HG03354 (cell line): Measurements from ENCODE around the gene PAM.
"Not testable (repeated sequence)": the region's sequence is repeated elsewhere in the genome, so short reads cannot be mapped to it uniquely, and the experiment has no call there.

ENCODE experiments used
- ATAC-seq: cut with Tn5 transposase; IDR thresholded peaks from one replicate; pipeline ENCODE4 v1.9.1; 2021; ENCODE audit warnings: mild to moderate bottlenecking; ENCODE audit not compliant: unreplicated experiment, poor library complexity, severe bottlenecking

The PAM gene

GRCh38 chr5:102965653-102966052 lies 210.5 kb downstream of the PAM start:
- no peak for ATAC-seq

- no peak for ATAC-seq
Observed at GRCh38 chr5:102969641-102970040, 214.5 kb downstream of the PAM start.

GRCh38 chr5:102971676-102972293 lies 216.7 kb downstream of the PAM start:
- ATAC-seq = peak; percentile 66

- no peak for ATAC-seq
Observed at GRCh38 chr5:102974177-102974576, 219.1 kb downstream of the PAM start.

GRCh38 chr5:102975045-102975444 lies 219.9 kb downstream of the PAM start:
- ATAC-seq = no peak

GRCh38 chr5:102975457-102976182 lies 220.5 kb downstream of the PAM start:
- ATAC-seq = no peak

- no peak for ATAC-seq
Observed at GRCh38 chr5:102981957-102982635, 227.0 kb downstream of the PAM start.

GRCh38 chr5:102986074-102986473 lies 231.0 kb downstream of the PAM start:
- ATAC-seq = no peak

- no peak for ATAC-seq
Observed at GRCh38 chr5:102988459-102988858, 233.4 kb downstream of the PAM start.

GRCh38 chr5:102991802-102992201 lies 236.7 kb downstream of the PAM start:
- no peak for ATAC-seq

GRCh38 chr5:102996011-102996575 lies 241.0 kb downstream of the PAM start:
- ATAC-seq = no peak

GRCh38 chr5:102998224-102998623 lies 243.1 kb downstream of the PAM start:
- no peak for ATAC-seq

GRCh38 chr5:102999191-102999590 lies 244.1 kb downstream of the PAM start:
- no peak for ATAC-seq

GRCh38 chr5:102999621-103000020 lies 244.5 kb downstream of the PAM start:
- ATAC-seq = not testable (repeated sequence)

GRCh38 chr5:103000089-103000488 lies 245.0 kb downstream of the PAM start:
- no peak for ATAC-seq

GRCh38 chr5:103003872-103004271 lies 248.8 kb downstream of the PAM start:
- ATAC-seq = no peak

- ATAC-seq = no peak
Observed at GRCh38 chr5:103005276-103005675, 250.2 kb downstream of the PAM start.

GRCh38 chr5:103006921-103007320 lies 251.8 kb downstream of the PAM start:
- ATAC-seq = no peak

- ATAC-seq = no peak
Observed at GRCh38 chr5:103010168-103010567, 255.1 kb downstream of the PAM start.

GRCh38 chr5:103013933-103014552 lies 258.9 kb downstream of the PAM start:
- no peak for ATAC-seq
